Endothelial cell of umbilical vein (primary cell): ENCODE measurements around the gene LCOR. TPM values are rescaled to one million over a fixed set of nuclear protein-coding genes. Genes with fewer than 3 reads are reported as not detected.

Experiments
- BruUV-seq: library from RNA; stranded (reverse); fragments of 400-500 nt; replicated peaks from 2 replicates; lab custom pipeline; 2021; lab: Mats Ljungman, UMichigan
- CTCF ChIA-PET: fragments of 300-600, 350-600 bp; sonication (Branson Sonifier 250); formaldehyde crosslinking; loops from one replicate; lab custom pipeline; 2021; ENCODE audit warnings: antibody characterized with exemption, inconsistent platforms; lab: Charles Lee
- POLR2A ChIA-PET: fragments of 300-600, 350-600 bp; sonication (Branson Sonifier 250); formaldehyde crosslinking; loops from one replicate; lab custom pipeline; 2021; ENCODE audit warnings: antibody characterized with exemption, inconsistent platforms; lab: Charles Lee
- DNase-seq: peaks from one replicate; pipeline ENCODE4 v3.0.0-alpha.2; 2011; ENCODE audit warnings: low read depth, low spot score
- FAIRE-seq: peaks from 2 replicates; lab custom pipeline; 2011; peaks lifted over from hg19 to GRCh38; lab: Jason Lieb, UNC
- H2AFZ ChIP-seq: 2 replicates; pipeline ENCODE4 v1.6.0; 2012; ENCODE audit warnings: low read depth, low read length, control low read depth, inconsistent platforms
- H3K27ac ChIP-seq: 2 replicates; pipeline ENCODE4 v1.5.1; 2011; ENCODE audit warnings: low read depth, mild to moderate bottlenecking, control low read depth, low read length, moderate library complexity; ENCODE audit not compliant: insufficient read depth
- H3K27me3 ChIP-seq, 2 experiments: 2 replicates each; pipeline versions ENCODE4 v1.6.0 to v1.6.1; 2011; ENCODE audit warnings: low read length in 2 of 2, mixed read lengths in 1 of 2; ENCODE audit not compliant: control insufficient read depth in 2 of 2, insufficient read depth in 2 of 2
- H3K36me3 ChIP-seq, 2 experiments: 2 replicates in 1 of 2; 3 replicates in 1 of 2; pipeline ENCODE4 v1.5.1; 2011; ENCODE audit warnings: low read length in 2 of 2, mild to moderate bottlenecking in 1 of 2, moderate library complexity in 1 of 2; ENCODE audit not compliant: control insufficient read depth in 2 of 2, insufficient read depth in 2 of 2; ENCODE audit errors: extremely low read depth in 1 of 2
- H3K4me1 ChIP-seq: 3 replicates; pipeline ENCODE4 v1.5.1; 2011; ENCODE audit warnings: mild to moderate bottlenecking, low read length; ENCODE audit not compliant: control insufficient read depth, insufficient read depth; ENCODE audit errors: extremely low read depth
- H3K4me2 ChIP-seq: 2 replicates; pipeline ENCODE4 v1.6.1; 2011; ENCODE audit warnings: low read length, control low read depth, mixed read lengths; ENCODE audit not compliant: insufficient read depth
- H3K4me3 ChIP-seq, 3 experiments: fragments of 200-600 bp in 1 of 3; sonication (generic), shearing (Covaris generic) in 1 of 3; replicated peaks in 1 of 3; 2 replicates each; pipeline ENCODE4 v1.5.1; 2011 to 2016; ENCODE audit warnings: control low read depth in 3 of 3, low read length in 3 of 3, mild to moderate bottlenecking in 2 of 3, inconsistent platforms in 1 of 3, low read depth in 1 of 3, moderate library complexity in 1 of 3; ENCODE audit not compliant: insufficient read depth in 1 of 3
- H3K79me2 ChIP-seq: 2 replicates; pipeline ENCODE4 v1.6.0; 2012; ENCODE audit warnings: low read length, inconsistent platforms; ENCODE audit not compliant: control insufficient read depth, insufficient read depth
- H3K9ac ChIP-seq: replicated peaks from 2 replicates; pipeline ENCODE3; 2011; ENCODE audit warnings: low read length, control low read depth; ENCODE audit not compliant: insufficient read depth; ENCODE audit errors: extremely low read depth
- H3K9me1 ChIP-seq: replicated peaks from 3 replicates; pipeline ENCODE4 v1.6.0; 2011; ENCODE audit warnings: mild to moderate bottlenecking, low read length; ENCODE audit not compliant: control insufficient read depth, insufficient read depth; ENCODE audit errors: extremely low read depth
- H3K9me3 ChIP-seq: replicated peaks from 2 replicates; pipeline ENCODE4 v1.5.1; 2012; ENCODE audit warnings: low read length, inconsistent platforms; ENCODE audit not compliant: control insufficient read depth, insufficient read depth
- H4K20me1 ChIP-seq: replicated peaks from 2 replicates; pipeline ENCODE3; 2011; ENCODE audit warnings: mild to moderate bottlenecking, low read length; ENCODE audit not compliant: control insufficient read depth, insufficient read depth; ENCODE audit errors: extremely low read depth
- EZH2 ChIP-seq: IDR thresholded peaks from 2 replicates; pipeline ENCODE4 v1.6.1; 2012; ENCODE audit warnings: borderline replicate concordance, low read depth, mild to moderate bottlenecking, moderate library complexity, low read length, inconsistent platforms; ENCODE audit not compliant: severe bottlenecking
- FOS ChIP-seq: IDR thresholded peaks from 2 replicates; pipeline ENCODE4 v1.6.1; 2011; ENCODE audit warnings: mild to moderate bottlenecking, low read length, moderate library complexity, borderline replicate concordance; ENCODE audit not compliant: insufficient read depth
- GATA2 ChIP-seq: IDR thresholded peaks from 2 replicates; pipeline ENCODE4 v1.7.0; 2011; ENCODE audit warnings: low read depth, mild to moderate bottlenecking, moderate library complexity, mixed read lengths, low read length; ENCODE audit not compliant: insufficient read length, insufficient read depth
- JUN ChIP-seq: IDR thresholded peaks from 2 replicates; pipeline ENCODE4 v1.6.1; 2011; ENCODE audit warnings: borderline replicate concordance, low read depth; ENCODE audit not compliant: insufficient read length, insufficient read depth
- MYC ChIP-seq: IDR thresholded peaks from one replicate; pipeline ENCODE4 v1.6.1; 2011; ENCODE audit warnings: mild to moderate bottlenecking, low read depth, low read length
- POLR2A ChIP-seq: IDR thresholded peaks from 2 replicates; pipeline ENCODE4 v1.6.1; 2012; ENCODE audit warnings: low read depth, mild to moderate bottlenecking, control low read depth, low read length
- POLR2AphosphoS5 ChIP-seq: IDR thresholded peaks from 2 replicates; pipeline ENCODE4 v1.6.1; 2012; ENCODE audit warnings: low read depth, mild to moderate bottlenecking, control low read depth, low read length, moderate library complexity; ENCODE audit not compliant: insufficient read depth
- dilution Hi-C: fragments of 300-500 bp; cut with MboI; formaldehyde crosslinking; loops from one replicate; pipeline ENCODE4 v1.15.0; 2019; ENCODE audit warnings: low sequenced_read_pairs; ENCODE audit not compliant: extremely low pct_ligation_motif_present
- intact Hi-C: fragments of 100-400 bp; cut with micrococcal nuclease; formaldehyde crosslinking; loops from one replicate; pipeline ENCODE4 v1.10.0; 2022
- polyA plus RNA-seq, 4 experiments: library from polyadenylated mRNA; depleted of rRNA in 3 of 4; stranded (reverse) in 3 of 4; unstranded in 1 of 4; fragments of >200 nt; gene quantifications; 2 replicates each; pipeline versions ENCODE4 v1.2.1 to v1.2.3, GENCODE V29; 2011 to 2012; ENCODE audit warnings: missing spikeins in 1 of 4
- total RNA-seq: library from RNA; stranded (reverse); gene quantifications from 2 replicates; pipeline ENCODE4 v1.2.3, GENCODE V29; 2021
- TF ChIP-seq, protein P1 (sequence below): IDR thresholded peaks from 2 replicates; pipeline ENCODE4 v1.6.1; 2011; ENCODE audit not compliant: insufficient read depth, insufficient read length
- TF ChIP-seq, protein P2 (sequence below), 2 donors: IDR thresholded peaks; 1 replicate in 1 of 2; 2 replicates in 1 of 2; pipeline ENCODE4 v1.5.1; 2011; ENCODE audit warnings: low read length in 2 of 2, mild to moderate bottlenecking in 2 of 2, moderate library complexity in 2 of 2, control low read depth in 1 of 2, inconsistent platforms in 1 of 2, low read depth in 1 of 2; ENCODE audit not compliant: insufficient read depth in 1 of 2; ENCODE audit errors: extremely low read depth in 1 of 2

Gene LCOR
- total and polyA plus RNA-seq, 2 donors (not counting 3 experiments of a cell fraction or from before 2014, with no cell fraction given): 11.6 to 39.0 TPM

DNA sequence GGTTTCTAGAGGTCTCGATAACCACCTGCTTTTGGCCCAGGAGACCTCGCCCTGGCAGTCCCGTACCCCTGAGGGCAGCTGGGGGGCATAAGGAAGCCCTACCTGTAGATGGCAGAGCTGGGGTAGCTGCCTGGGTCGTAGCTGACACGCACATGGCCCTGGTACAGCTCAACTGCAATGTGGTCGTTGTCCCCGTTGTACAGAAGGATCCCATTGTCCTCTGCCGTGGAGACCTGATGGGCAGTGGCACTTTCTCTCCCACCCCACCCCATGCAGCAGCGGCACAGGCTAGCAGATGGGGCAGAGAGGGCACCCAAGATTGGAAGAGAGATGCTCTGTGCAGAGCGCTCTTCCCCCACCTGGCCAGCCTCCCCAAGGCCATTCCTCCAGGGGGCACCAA lies 172.5 kb downstream of the LCOR start:
- FAIRE-seq (no peak), DNase-seq (no peak)
- Histone ChIP-seq H4K20me1 (no peaks in the 10 kb centered on the region), H3K9ac (no peak overlapping the region), H3K4me2 (no peak overlapping the region), H3K27ac (no peak overlapping the region), H3K4me1 (no peaks in the 10 kb centered on the region), H3K79me2 (no peaks in the 10 kb centered on the region), H3K9me1 (no peaks in the 10 kb centered on the region), H2AFZ (no peak overlapping the region), H3K27me3 (peaks cover 0 to 2% of the 10 kb centered on the region in 2 experiments), H3K9me3 (no peaks in the 10 kb centered on the region), H3K4me3 (no peak overlapping the region), H3K36me3 (no peaks in the 10 kb centered on the region)
- ChIA-PET POLR2A (no interaction called here), CTCF (interaction anchor here (0.8 to 1.5 kb wide), 2 partner anchors 21 to 33 kb away, joined by 3 to 6 read pairs; no protein-coding TSS in a partner anchor)
- no TSS peak for BruUV-seq
- intact Hi-C loops (no loop called here), dilution Hi-C loops (no loop called here)
- TF ChIP-seq GATA2: no peak
- TF ChIP-seq FOS: no peak
- TF ChIP-seq, protein P1, sequence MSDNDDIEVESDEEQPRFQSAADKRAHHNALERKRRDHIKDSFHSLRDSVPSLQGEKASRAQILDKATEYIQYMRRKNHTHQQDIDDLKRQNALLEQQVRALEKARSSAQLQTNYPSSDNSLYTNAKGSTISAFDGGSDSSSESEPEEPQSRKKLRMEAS: no peak
- no peak for TF ChIP-seq MYC
- no peak for TF ChIP-seq POLR2AphosphoS5
- TF ChIP-seq JUN: no peak
- no peak for TF ChIP-seq POLR2A
- TF ChIP-seq, protein P2, sequence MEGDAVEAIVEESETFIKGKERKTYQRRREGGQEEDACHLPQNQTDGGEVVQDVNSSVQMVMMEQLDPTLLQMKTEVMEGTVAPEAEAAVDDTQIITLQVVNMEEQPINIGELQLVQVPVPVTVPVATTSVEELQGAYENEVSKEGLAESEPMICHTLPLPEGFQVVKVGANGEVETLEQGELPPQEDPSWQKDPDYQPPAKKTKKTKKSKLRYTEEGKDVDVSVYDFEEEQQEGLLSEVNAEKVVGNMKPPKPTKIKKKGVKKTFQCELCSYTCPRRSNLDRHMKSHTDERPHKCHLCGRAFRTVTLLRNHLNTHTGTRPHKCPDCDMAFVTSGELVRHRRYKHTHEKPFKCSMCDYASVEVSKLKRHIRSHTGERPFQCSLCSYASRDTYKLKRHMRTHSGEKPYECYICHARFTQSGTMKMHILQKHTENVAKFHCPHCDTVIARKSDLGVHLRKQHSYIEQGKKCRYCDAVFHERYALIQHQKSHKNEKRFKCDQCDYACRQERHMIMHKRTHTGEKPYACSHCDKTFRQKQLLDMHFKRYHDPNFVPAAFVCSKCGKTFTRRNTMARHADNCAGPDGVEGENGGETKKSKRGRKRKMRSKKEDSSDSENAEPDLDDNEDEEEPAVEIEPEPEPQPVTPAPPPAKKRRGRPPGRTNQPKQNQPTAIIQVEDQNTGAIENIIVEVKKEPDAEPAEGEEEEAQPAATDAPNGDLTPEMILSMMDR (IDR thresholded peaks at IDR 0.05; ENCODE audit: extremely low read depth in 1 of 2, insufficient read depth in 1 of 2, low read depth in 1 of 2, low read length in 2 of 2): no peak
- no peak for TF ChIP-seq EZH2
